HG03108 (cell line): ENCODE data around the gene CYRIA.
A peak's percentile ranks its signal among the peaks of the same experiment; 100 is the strongest.

ENCODE experiments used
- ATAC-seq: cut with Tn5 transposase; IDR thresholded peaks from one replicate; pipeline ENCODE4 v1.9.1; 2021; ENCODE audit warnings: moderate library complexity; ENCODE audit not compliant: unreplicated experiment

Gene CYRIA

GRCh38 chr2:16633621-16634430 lies 31.8 kb downstream of the CYRIA start:
- no peak for ATAC-seq

GRCh38 chr2:16632598-16632997 lies 33.0 kb downstream of the CYRIA start:
- ATAC-seq, result no peak

GRCh38 chr2:16630463-16630862 lies 35.2 kb downstream of the CYRIA start:
- ATAC-seq, result no peak

GRCh38 chr2:16629770-16630169 lies 35.9 kb downstream of the CYRIA start:
- no peak for ATAC-seq

GRCh38 chr2:16629044-16629443 lies 36.6 kb downstream of the CYRIA start:
- no peak for ATAC-seq

GRCh38 chr2:16628314-16628713 lies 37.3 kb downstream of the CYRIA start:
- ATAC-seq, result no peak

GRCh38 chr2:16626997-16627605 lies 38.5 kb downstream of the CYRIA start:
- no peak for ATAC-seq

- ATAC-seq, result no peak
Measured at GRCh38 chr2:16626497-16626896, 39.1 kb downstream of the CYRIA start.

GRCh38 chr2:16625759-16626158 lies 39.9 kb downstream of the CYRIA start:
- ATAC-seq, result peak; percentile 73

GRCh38 chr2:16625201-16625729 lies 40.4 kb downstream of the CYRIA start:
- ATAC-seq, result no peak

GRCh38 chr2:16624436-16624780 lies 41.2 kb downstream of the CYRIA start:
- ATAC-seq, result no peak

- ATAC-seq, result no peak
Measured at GRCh38 chr2:16623564-16624435, 41.8 kb downstream of the CYRIA start.

- ATAC-seq, result no peak
Measured at GRCh38 chr2:16623031-16623430, 42.6 kb downstream of the CYRIA start.

- no peak for ATAC-seq
Measured at GRCh38 chr2:16622399-16622968, 43.1 kb downstream of the CYRIA start.

- ATAC-seq, result no peak
Measured at GRCh38 chr2:16621316-16621715, 44.3 kb downstream of the CYRIA start.

- no peak for ATAC-seq
Measured at GRCh38 chr2:16620590-16620989, 45.0 kb downstream of the CYRIA start.

- no peak for ATAC-seq
Measured at GRCh38 chr2:16619576-16620245, 45.9 kb downstream of the CYRIA start.

GRCh38 chr2:16617282-16618266 lies 48.1 kb downstream of the CYRIA start:
- no peak for ATAC-seq
